GM23338 (cell line): ENCODE results near the gene GLYATL3. TPM values are rescaled to one million over a fixed set of nuclear protein-coding genes. Genes with fewer than 3 reads are reported as not detected.

Experiments used
- ATAC-seq: fragments of 200-7000 bp; cut with Tn5 transposase; 3 replicates; pipeline ENCODE4 v1.9.1; 2020
- DNase-seq: peaks from one replicate; pipeline ENCODE4 v3.0.0-alpha.2; 2015; ENCODE audit warnings: low spot score
- H2AFZ ChIP-seq: fragments of 200-600 bp; sonication (generic); 2 replicates; pipeline ENCODE4 v1.8.0; 2016; ENCODE audit warnings: antibody characterized with exemption, mild to moderate bottlenecking, moderate library complexity
- H3F3A ChIP-seq: fragments of 200-600 bp; sonication (generic); replicated peaks from 2 replicates; pipeline ENCODE4 v1.8.0; 2017; ENCODE audit warnings: antibody characterized with exemption, mixed run types, low read depth
- H3K27ac ChIP-seq: fragments of 200-600 bp; sonication (generic); 2 replicates; pipeline ENCODE4 v1.6.1; 2016; ENCODE audit warnings: low read depth
- H3K27me3 ChIP-seq: fragments of 200-600 bp; sonication (generic); 2 replicates; pipeline ENCODE4 v1.8.0; 2016; ENCODE audit warnings: mild to moderate bottlenecking, mixed run types, moderate library complexity; ENCODE audit not compliant: insufficient read depth
- H3K36me3 ChIP-seq: fragments of 200-600 bp; sonication (generic); 2 replicates; pipeline ENCODE4 v1.8.0; 2016; ENCODE audit warnings: mild to moderate bottlenecking; ENCODE audit not compliant: insufficient read depth
- H3K4me1 ChIP-seq: fragments of 200-600 bp; sonication (generic); 2 replicates; pipeline ENCODE4 v1.8.0; 2016; ENCODE audit warnings: mild to moderate bottlenecking, moderate library complexity; ENCODE audit not compliant: insufficient read depth
- H3K4me2 ChIP-seq: fragments of 200-600 bp; sonication (generic); 2 replicates; pipeline ENCODE4 v1.7.1; 2017; ENCODE audit warnings: mixed run types
- H3K4me3 ChIP-seq: fragments of 200-600 bp; sonication (generic); 2 replicates; pipeline ENCODE4 v1.6.1; 2016; ENCODE audit warnings: mixed run types
- H3K79me2 ChIP-seq: fragments of 200-600 bp; sonication (generic); replicated peaks from 2 replicates; pipeline ENCODE4 v1.8.0; 2017; ENCODE audit warnings: mild to moderate bottlenecking; ENCODE audit not compliant: insufficient read depth
- H3K9me2 ChIP-seq: fragments of 200-600 bp; sonication (generic); 2 replicates; pipeline ENCODE4 v1.8.0; 2017; ENCODE audit not compliant: insufficient read depth
- H4K20me1 ChIP-seq: fragments of 200-600 bp; sonication (generic); replicated peaks from 2 replicates; pipeline ENCODE4 v1.8.0; 2017; ENCODE audit warnings: mild to moderate bottlenecking; ENCODE audit not compliant: insufficient read depth
- H3K27ac Mint-ChIP-seq: 2 replicates; pipeline ENCODE4 v1.8.0; 2020; ENCODE audit warnings: inconsistent platforms, mild to moderate bottlenecking, moderate library complexity, mixed read lengths
- H3K27me3 Mint-ChIP-seq: 3 replicates; pipeline ENCODE4 v1.8.0; 2022; ENCODE audit warnings: low read depth, mild to moderate bottlenecking, moderate library complexity, mixed read lengths, inconsistent platforms; ENCODE audit not compliant: insufficient read depth, poor library complexity
- H3K36me3 Mint-ChIP-seq: 3 replicates; pipeline ENCODE4 v1.8.0; 2021; ENCODE audit warnings: low read depth, mild to moderate bottlenecking, inconsistent platforms, moderate library complexity, mixed read lengths
- H3K4me1 Mint-ChIP-seq: 3 replicates; pipeline ENCODE4 v1.8.0; 2020; ENCODE audit warnings: mild to moderate bottlenecking, inconsistent platforms, mixed read lengths
- H3K4me3 Mint-ChIP-seq: 3 replicates; pipeline ENCODE4 v1.8.0; 2021; ENCODE audit warnings: moderate library complexity, mild to moderate bottlenecking, inconsistent platforms, mixed read lengths
- H3K9me3 Mint-ChIP-seq: 3 replicates; pipeline ENCODE4 v1.8.0; 2020; ENCODE audit warnings: moderate library complexity, mild to moderate bottlenecking, inconsistent platforms, mixed read lengths
- CREB1 ChIP-seq: fragments of 250-450 bp; sonication (Bioruptor Pico); IDR thresholded peaks from 2 replicates; pipeline ENCODE4 v1.5.0; 2020; ENCODE audit warnings: low read depth, mild to moderate bottlenecking, moderate library complexity
- CTCF ChIP-seq, 2 experiments: fragments of 200-600 bp in 1 of 2; sonication (generic) in 1 of 2; conservative IDR thresholded peaks; 2 replicates each; pipeline versions ENCODE4 v1.5.1 to v1.6.1; 2016 to 2017; ENCODE audit warnings: antibody characterized with exemption in 2 of 2, low read depth in 2 of 2, mild to moderate bottlenecking in 2 of 2, moderate library complexity in 1 of 2
- ETS1 ChIP-seq: IDR thresholded peaks from 2 replicates; pipeline ENCODE4 v1.6.1; 2016; ENCODE audit warnings: antibody characterized with exemption
- EZH2 ChIP-seq: fragments of 200-600 bp; sonication (generic); IDR thresholded peaks from one replicate; pipeline ENCODE4 v1.8.0; 2017; ENCODE audit warnings: antibody characterized with exemption, mild to moderate bottlenecking, low read depth; ENCODE audit not compliant: unreplicated experiment
- NANOG ChIP-seq: IDR thresholded peaks from 2 replicates; pipeline ENCODE4 v1.6.1; 2016; ENCODE audit warnings: antibody characterized with exemption, borderline replicate concordance
- POLR2AphosphoS5 ChIP-seq: IDR thresholded peaks from 2 replicates; pipeline ENCODE4 v1.6.1; 2016; ENCODE audit warnings: antibody characterized with exemption, low read depth
- STAT1 ChIP-seq: IDR thresholded peaks from one replicate; pipeline ENCODE4 v1.6.1; 2016; ENCODE audit warnings: antibody characterized with exemption; ENCODE audit not compliant: unreplicated experiment
- ZNF331 ChIP-seq: fragments of 250-450 bp; sonication (Bioruptor Pico); IDR thresholded peaks from 2 replicates; pipeline ENCODE4 v1.5.0; 2020; ENCODE audit warnings: low read depth, mild to moderate bottlenecking, moderate library complexity
- ZNF462 ChIP-seq: fragments of 250-450 bp; sonication (Bioruptor Pico); IDR thresholded peaks from 2 replicates; pipeline ENCODE4 v1.5.0; 2020; ENCODE audit warnings: mild to moderate bottlenecking, moderate library complexity
- polyA plus RNA-seq: library from polyadenylated mRNA; unstranded; fragments of >200 nt; fragmentation: Nextera tagmentation; extraction: Ambion mirVana; gene quantifications from 2 replicates; pipeline ENCODE4 v1.2.1, GENCODE V29; 2016
- total RNA-seq: library from RNA; depleted of rRNA; stranded (reverse); fragments of >200 nt; shearing (Covaris generic); gene quantifications from 2 replicates; pipeline ENCODE4 v1.2.3, GENCODE V29; 2014

Gene GLYATL3
- total and polyA plus RNA-seq, 2 experiments from 2014 or later = not detected

GRCh38 chr6:49549691-49550491 lies 50.2 kb downstream of the GLYATL3 start (continued):
- TF ChIP-seq CTCF (conservative IDR thresholded peaks at IDR 0.05; ENCODE audit: low read depth in 2 of 2) = no peak
- TF ChIP-seq CREB1 (CRISPR knock-in tag) = no peak; the same call in 1 of the 2 replicates

GRCh38 chr6:49550492-49551077 lies 50.9 kb downstream of the GLYATL3 start, which contains the start of gene C6orf141:
Gene C6orf141, plus strand, starts transcription at chr6:49550668. Its CDS starts 125 bp downstream, at chr6:49550793.
- Mint-ChIP-seq H3K27ac (peak within 1 kb of the TSS; percentile 74), H3K36me3 (peaks cover 22% of the 10 kb centered on the region; the same call in 2 of the 3 replicates), H3K4me3 (peak within 1 kb of the TSS; percentile 78), H3K27me3 (peaks cover 23% of the 10 kb centered on the region), H3K9me3 (no peaks in the 10 kb centered on the region), H3K4me1 (peaks cover 40% of the 10 kb centered on the region)
- Histone ChIP-seq H3K36me3 (no peaks in the 10 kb centered on the region), H3K9me2 (no peaks in the 10 kb centered on the region), H3K4me3 (peak within 1 kb of the TSS; percentile 74), H4K20me1 (no peaks in the 10 kb centered on the region; the same call in 1 of the 2 replicates), H3K4me2 (peak within 1 kb of the TSS; percentile 81), H3K27ac (peak within 1 kb of the TSS; percentile 83; the same call in 1 of the 2 replicates), H3K79me2 (peaks cover 13% of the 10 kb centered on the region; the same call in 1 of the 2 replicates), H2AFZ (peak within 1 kb of the TSS; percentile 90), H3K4me1 (peaks cover 26% of the 10 kb centered on the region), H3K27me3 (peaks cover 65% of the 10 kb centered on the region), H3F3A (peaks cover 7% of the 10 kb centered on the region)
- ATAC-seq (peak; percentile 84), DNase-seq (peak; percentile 88)
- no peak for TF ChIP-seq EZH2
- TF ChIP-seq STAT1 = no peak
- no peak for TF ChIP-seq ZNF462
- no peak for TF ChIP-seq ZNF331 (CRISPR knock-in tag)
- TF ChIP-seq POLR2AphosphoS5 = no peak
- TF ChIP-seq ETS1 = no peak
- TF ChIP-seq CTCF (conservative IDR thresholded peaks at IDR 0.05; ENCODE audit: low read depth in 2 of 2) = no peak
- no peak for TF ChIP-seq NANOG
